HEK293 (cell line): Measurements from ENCODE around the gene KIRREL3.

Experiments
- CTCF ChIA-PET: fragments of 350-600 bp; formaldehyde crosslinking; extraction: SDS; loops from one replicate; lab custom pipeline; 2021; ENCODE audit warnings: antibody characterized with exemption; lab: Yijun Ruan, JAX
- POLR2A ChIA-PET: fragments of 300-600 bp; formaldehyde crosslinking; extraction: SDS; loops from one replicate; lab custom pipeline; 2020; ENCODE audit warnings: antibody characterized with exemption, inconsistent platforms; lab: Yijun Ruan, JAX
- H3K27ac ChIP-seq: fragments of 200-500 bp; sonication (Bioruptor generic); 2 replicates; pipeline ENCODE4 v1.5.1; 2014; ENCODE audit warnings: low read depth, low read length, control low read depth, inconsistent platforms; ENCODE audit errors: extremely low read depth
- H3K36me3 ChIP-seq, 2 experiments: fragments of 200-500 bp in 1 of 2; sonication (Bioruptor generic) in 1 of 2; 1 replicate in 1 of 2; 2 replicates in 1 of 2; pipeline ENCODE4 v1.5.1; 2014 to 2017; ENCODE audit warnings: inconsistent platforms in 2 of 2, low read length in 2 of 2; ENCODE audit not compliant: control insufficient read depth in 2 of 2, insufficient read depth in 1 of 2
- H3K4me1 ChIP-seq: fragments of 200-500 bp; sonication (Bioruptor generic); 2 replicates; pipeline ENCODE4 v1.5.1; 2014; ENCODE audit warnings: mild to moderate bottlenecking, low read length, inconsistent platforms; ENCODE audit not compliant: control insufficient read depth, insufficient read depth
- H3K4me3 ChIP-seq: 2 replicates; pipeline ENCODE4 v1.5.1; 2011; ENCODE audit warnings: low read depth, mild to moderate bottlenecking, control low read depth, low read length, moderate library complexity
- H3K9me3 ChIP-seq: fragments of 200-500 bp; sonication (Bioruptor generic); 2 replicates; pipeline ENCODE4 v1.5.1; 2014; ENCODE audit warnings: low read depth, low read length, inconsistent platforms; ENCODE audit not compliant: control insufficient read depth, insufficient read depth
- ELK4 ChIP-seq: IDR thresholded peaks from 2 replicates; pipeline ENCODE4 v1.6.1; 2011; ENCODE audit warnings: mild to moderate bottlenecking, low read depth, low read length, borderline replicate concordance
- KLF9 ChIP-seq: fragments of 450-650 bp; formaldehyde crosslinking; IDR thresholded peaks from 2 replicates; pipeline ENCODE4 v1.5.1; 2016; ENCODE audit warnings: missing biosample characterization, missing genetic modification characterization, low read depth
- MYNN ChIP-seq: fragments of 450-650 bp; formaldehyde crosslinking; IDR thresholded peaks from 2 replicates; pipeline ENCODE4 v1.5.1; 2016; ENCODE audit warnings: missing biosample characterization, missing genetic modification characterization, borderline replicate concordance
- OVOL3 ChIP-seq: fragments of 450-650 bp; formaldehyde crosslinking; IDR thresholded peaks from 2 replicates; pipeline ENCODE4 v1.5.1; 2016; ENCODE audit warnings: missing biosample characterization, missing genetic modification characterization
- PRDM10 ChIP-seq: fragments of 450-650 bp; formaldehyde crosslinking; IDR thresholded peaks from 2 replicates; pipeline ENCODE4 v1.5.1; 2016; ENCODE audit warnings: missing biosample characterization, missing genetic modification characterization
- REST ChIP-seq: fragments of 450-650 bp; formaldehyde crosslinking; IDR thresholded peaks from 2 replicates; pipeline ENCODE4 v1.5.1; 2016; ENCODE audit warnings: missing biosample characterization, missing genetic modification characterization
- ZBTB21 ChIP-seq: fragments of 450-650 bp; formaldehyde crosslinking; IDR thresholded peaks from 2 replicates; pipeline ENCODE4 v1.5.1; 2017; ENCODE audit warnings: missing biosample characterization, missing genetic modification characterization
- ZNF132 ChIP-seq: fragments of 450-650 bp; formaldehyde crosslinking; IDR thresholded peaks from 2 replicates; pipeline ENCODE4 v1.5.1; 2017; ENCODE audit warnings: missing biosample characterization, missing genetic modification characterization, borderline replicate concordance
- ZNF223 ChIP-seq: fragments of 450-650 bp; formaldehyde crosslinking; IDR thresholded peaks from 2 replicates; pipeline ENCODE4 v1.5.1; 2016; ENCODE audit warnings: missing biosample characterization, missing genetic modification characterization
- ZNF274 ChIP-seq, 2 experiments: fragments of 200-500 bp in 1 of 2; fragments of 450-650 bp in 1 of 2; sonication (Bioruptor generic) in 1 of 2; formaldehyde crosslinking in 1 of 2; IDR thresholded peaks; 2 replicates each; pipeline versions ENCODE4 v1.5.1 to v1.6.1; 2014 to 2016; ENCODE audit warnings: borderline replicate concordance in 1 of 2, inconsistent platforms in 1 of 2, low read length in 1 of 2, missing biosample characterization in 1 of 2, missing genetic modification characterization in 1 of 2
- ZNF433 ChIP-seq: fragments of 450-650 bp; formaldehyde crosslinking; IDR thresholded peaks from 2 replicates; pipeline ENCODE4 v1.5.1; 2016; ENCODE audit warnings: missing biosample characterization, missing genetic modification characterization, low read depth
- ZNF521 ChIP-seq: fragments of 450-650 bp; formaldehyde crosslinking; IDR thresholded peaks from 2 replicates; pipeline ENCODE4 v1.5.1; 2017; ENCODE audit warnings: missing biosample characterization, mild to moderate bottlenecking, missing genetic modification characterization
- ZNF530 ChIP-seq: fragments of 450-650 bp; formaldehyde crosslinking; IDR thresholded peaks from 2 replicates; pipeline ENCODE4 v1.5.1; 2016; ENCODE audit warnings: low read depth, missing biosample characterization, missing genetic modification characterization
- ZNF555 ChIP-seq: fragments of 450-650 bp; formaldehyde crosslinking; conservative IDR thresholded peaks from 2 replicates; pipeline ENCODE4 v1.5.1; 2017; ENCODE audit warnings: missing biosample characterization, mild to moderate bottlenecking, missing genetic modification characterization, inconsistent platforms
- ZNF639 ChIP-seq: fragments of 450-650 bp; formaldehyde crosslinking; IDR thresholded peaks from 2 replicates; pipeline ENCODE4 v1.5.1; 2016; ENCODE audit warnings: missing biosample characterization, missing genetic modification characterization
- ZNF791 ChIP-seq: fragments of 450-650 bp; formaldehyde crosslinking; IDR thresholded peaks from 2 replicates; pipeline ENCODE4 v1.5.1; 2016; ENCODE audit warnings: missing biosample characterization, missing genetic modification characterization
- ZSCAN23 ChIP-seq: fragments of 450-650 bp; formaldehyde crosslinking; IDR thresholded peaks from 2 replicates; pipeline ENCODE4 v1.5.1; 2016; ENCODE audit warnings: missing biosample characterization, missing genetic modification characterization
- ZSCAN30 ChIP-seq: fragments of 450-650 bp; IDR thresholded peaks from 2 replicates; pipeline ENCODE4 v1.5.1; 2018; ENCODE audit warnings: missing biosample characterization, mild to moderate bottlenecking, missing genetic modification characterization, moderate library complexity

The KIRREL3 gene

GRCh38 chr11:126468102-126468521 is 532.5 kb downstream of the KIRREL3 start:
- Histone ChIP-seq H3K36me3 (no peaks in the 10 kb centered on the region), H3K4me1 (no peaks in the 10 kb centered on the region), H3K9me3 (no peaks in the 10 kb centered on the region), H3K4me3 (no peak overlapping the region), H3K27ac (no peak overlapping the region)
- TF ChIP-seq ZSCAN23 (tag by site-specific recombination) (no peak), ZBTB21 (tag by site-specific recombination) (no peak), OVOL3 (tag by site-specific recombination) (no peak), ZNF555 (tag by site-specific recombination) (no peak), KLF9 (tag by site-specific recombination) (no peak), PRDM10 (tag by site-specific recombination) (no peak), ZNF132 (tag by site-specific recombination) (no peak), ZNF223 (tag by site-specific recombination) (no peak), ELK4 (no peak), ZNF791 (tag by site-specific recombination) (no peak), ZNF530 (no peak), ZNF521 (tag by site-specific recombination) (no peak), ZNF274 (IDR thresholded peaks at IDR 0.05; ENCODE audit: low read length) (no peak), ZNF274 (tag by site-specific recombination; IDR thresholded peaks at IDR 0.05; ENCODE audit: borderline replicate concordance) (no peak)
- ChIA-PET POLR2A (no interaction called here), CTCF (interaction anchor here (3.3 kb wide), 1 partner anchor 12 kb away, joined by 23 read pairs; no protein-coding TSS in a partner anchor)

GRCh38 chr11:126467471-126467870 is 533.1 kb downstream of the KIRREL3 start:
- ChIA-PET POLR2A (no interaction called here), CTCF (interaction anchor here (3.3 kb wide), 1 partner anchor 13 kb away, joined by 23 read pairs; no protein-coding TSS in a partner anchor)
- no peak overlapping the region for H3K4me3 ChIP-seq
- H3K36me3 ChIP-seq, result no peaks in the 10 kb centered on the region
- no peaks in the 10 kb centered on the region for H3K4me1 ChIP-seq
- no peak for TF ChIP-seq MYNN (tag by site-specific recombination)
- TF ChIP-seq REST (tag by site-specific recombination), result no peak
- no peak for TF ChIP-seq ZNF639
- TF ChIP-seq ZSCAN30, result no peak
- no peak for TF ChIP-seq ZNF433
- no peaks in the 10 kb centered on the region for H3K9me3 ChIP-seq
- H3K27ac ChIP-seq, result no peak overlapping the region
